ENCODE data around the gene TNFSF18.

Gene TNFSF18

GRCh38 chr1:173097001-173097400, 46.3 kb upstream of the TNFSF18 start:
- H3K4me3 ChIP-seq (ENCODE audit: low read length, poor library complexity, severe bottlenecking), result no peak overlapping the region
- H3K79me2 ChIP-seq (ENCODE audit: insufficient read depth, low read length), result no peaks in the 10 kb centered on the region
- TF ChIP-seq CTCF (conservative IDR thresholded peaks at IDR 0.05; ENCODE audit: low read length), result 0 out of 2 replicates have a peak, but pooled peaks have one; percentile 5
- TF ChIP-seq EZH2phosphoT487 (IDR thresholded peaks at IDR 0.05; ENCODE audit: borderline replicate concordance), result no peak
- no peaks in the 10 kb centered on the region for H3K27me3 ChIP-seq (ENCODE audit: insufficient read depth, low read length, poor library complexity, severe bottlenecking)
- no peaks in the 10 kb centered on the region for H3F3A ChIP-seq (ENCODE audit: low read depth)
- no peaks in the 10 kb centered on the region for H3K9me2 ChIP-seq (replicated peaks; ENCODE audit: low read depth, low read length)
- H3K9me3 ChIP-seq (ENCODE audit: insufficient read depth, low read depth, low read length), result no peaks in the 10 kb centered on the region
- H4K20me1 ChIP-seq (ENCODE audit: insufficient read depth, low read length, poor library complexity, severe bottlenecking), result no peaks in the 10 kb centered on the region
- H3K9ac ChIP-seq (ENCODE audit: low read depth, low read length, poor library complexity, severe bottlenecking), result no peak overlapping the region
- no peak overlapping the region for H3K4me2 ChIP-seq (ENCODE audit: low read depth, low read length, poor library complexity, severe bottlenecking)
- H3K36me3 ChIP-seq (ENCODE audit: insufficient read depth, low read length), result no peaks in the 10 kb centered on the region
- H3K4me1 ChIP-seq (ENCODE audit: insufficient read depth, low read length, poor library complexity, severe bottlenecking), result peaks cover 6% of the 10 kb centered on the region
- no peak overlapping the region for H2AFZ ChIP-seq (ENCODE audit: low read length)

- Histone ChIP-seq H3K4me1 (ENCODE audit: insufficient read depth, low read length, poor library complexity, severe bottlenecking) (peaks cover 6% of the 10 kb centered on the region), H3K4me2 (ENCODE audit: low read depth, low read length, poor library complexity, severe bottlenecking) (no peak overlapping the region), H3K27me3 (ENCODE audit: insufficient read depth, low read length, poor library complexity, severe bottlenecking) (no peaks in the 10 kb centered on the region), H3K9ac (ENCODE audit: low read depth, low read length, poor library complexity, severe bottlenecking) (no peak overlapping the region), H3K4me3 (ENCODE audit: low read length, poor library complexity, severe bottlenecking) (no peak overlapping the region), H3K9me2 (replicated peaks; ENCODE audit: low read depth, low read length) (no peaks in the 10 kb centered on the region), H3K79me2 (ENCODE audit: insufficient read depth, low read length) (no peaks in the 10 kb centered on the region), H3K9me3 (ENCODE audit: insufficient read depth, low read depth, low read length) (no peaks in the 10 kb centered on the region), H3F3A (ENCODE audit: low read depth) (no peaks in the 10 kb centered on the region), H3K36me3 (ENCODE audit: insufficient read depth, low read length) (no peaks in the 10 kb centered on the region), H4K20me1 (ENCODE audit: insufficient read depth, low read length, poor library complexity, severe bottlenecking) (no peaks in the 10 kb centered on the region), H2AFZ (ENCODE audit: low read length) (no peak overlapping the region)
- TF ChIP-seq EZH2phosphoT487 (IDR thresholded peaks at IDR 0.05; ENCODE audit: borderline replicate concordance) (no peak), CTCF (conservative IDR thresholded peaks at IDR 0.05; ENCODE audit: low read length) (no peak)
Observed at GRCh38 chr1:173095632-173096031, 44.9 kb upstream of the TNFSF18 start.

GRCh38 chr1:173094541-173094940, 43.8 kb upstream of the TNFSF18 start:
- H3K4me3 ChIP-seq (ENCODE audit: low read length, poor library complexity, severe bottlenecking), result no peak overlapping the region
- no peaks in the 10 kb centered on the region for H3K27me3 ChIP-seq (ENCODE audit: insufficient read depth, low read length, poor library complexity, severe bottlenecking)
- H3K4me1 ChIP-seq (ENCODE audit: insufficient read depth, low read length, poor library complexity, severe bottlenecking), result peaks cover 6% of the 10 kb centered on the region
- H3K36me3 ChIP-seq (ENCODE audit: insufficient read depth, low read length), result no peaks in the 10 kb centered on the region
- no peaks in the 10 kb centered on the region for H3K9me3 ChIP-seq (ENCODE audit: insufficient read depth, low read depth, low read length)
- no peak overlapping the region for H3K4me2 ChIP-seq (ENCODE audit: low read depth, low read length, poor library complexity, severe bottlenecking)
- no peak overlapping the region for H2AFZ ChIP-seq (ENCODE audit: low read length)
- no peaks in the 10 kb centered on the region for H3K9me2 ChIP-seq (replicated peaks; ENCODE audit: low read depth, low read length)
- TF ChIP-seq EZH2phosphoT487 (IDR thresholded peaks at IDR 0.05; ENCODE audit: borderline replicate concordance) (no peak), CTCF (conservative IDR thresholded peaks at IDR 0.05; ENCODE audit: low read length) (no peak)
- no peaks in the 10 kb centered on the region for H3F3A ChIP-seq (ENCODE audit: low read depth)
- no peaks in the 10 kb centered on the region for H4K20me1 ChIP-seq (ENCODE audit: insufficient read depth, low read length, poor library complexity, severe bottlenecking)
- H3K9ac ChIP-seq (ENCODE audit: low read depth, low read length, poor library complexity, severe bottlenecking), result no peak overlapping the region
- H3K79me2 ChIP-seq (ENCODE audit: insufficient read depth, low read length), result no peaks in the 10 kb centered on the region
